OCI-LY7 (cell line): ENCODE data around the gene ZNF132. TPM values are rescaled to one million over a fixed set of nuclear protein-coding genes. Genes with fewer than 3 reads are reported as not detected.

Experiments
- BruUV-seq: library from RNA; stranded (reverse); fragments of 400-500 nt; replicated peaks from 2 replicates; lab custom pipeline; 2021; lab: Mats Ljungman, UMichigan
- CTCF ChIA-PET: fragments of 300-600 bp; sonication (Branson Sonifier 250); formaldehyde crosslinking; loops from one replicate; lab custom pipeline; 2022; ENCODE audit warnings: antibody characterized with exemption; ENCODE audit not compliant: unreplicated experiment; lab: Charles Lee
- POLR2A ChIA-PET: fragments of 300-600 bp; sonication (Branson Sonifier 250); formaldehyde crosslinking; loops from one replicate; lab custom pipeline; 2022; ENCODE audit warnings: antibody characterized with exemption; lab: Charles Lee
- DNase-seq: peaks from one replicate; pipeline ENCODE4 v3.0.0-alpha.2; 2015; ENCODE audit warnings: low spot score
- H2AFZ ChIP-seq: fragments of 200-600 bp; sonication (generic), shearing (Covaris generic); 2 replicates; pipeline ENCODE4 v1.6.1; 2014; ENCODE audit warnings: mild to moderate bottlenecking, antibody characterized with exemption, low read length, moderate library complexity
- H3K27ac ChIP-seq: fragments of 200-600 bp; sonication (generic); 2 replicates; pipeline ENCODE4 v1.5.1; 2014; ENCODE audit warnings: mixed run types, low read depth, mild to moderate bottlenecking, moderate library complexity, low read length, inconsistent platforms; ENCODE audit not compliant: poor library complexity, severe bottlenecking
- H3K36me3 ChIP-seq: fragments of 200-600 bp; sonication (generic); 2 replicates; pipeline ENCODE4 v1.6.1; 2014; ENCODE audit warnings: mild to moderate bottlenecking, antibody characterized with exemption, low read length, moderate library complexity, mixed read lengths; ENCODE audit not compliant: insufficient read depth
- H3K4me1 ChIP-seq: fragments of 200-600 bp; sonication (generic); 2 replicates; pipeline ENCODE4 v1.5.1; 2014; ENCODE audit warnings: mild to moderate bottlenecking, low read length; ENCODE audit not compliant: insufficient read depth, poor library complexity, severe bottlenecking
- H3K4me2 ChIP-seq: fragments of 200-600 bp; sonication (generic); 2 replicates; pipeline ENCODE4 v1.6.1; 2014; ENCODE audit warnings: mild to moderate bottlenecking, low read length
- H3K4me3 ChIP-seq: fragments of 200-600 bp; sonication (generic); 2 replicates; pipeline ENCODE4 v1.5.1; 2014; ENCODE audit warnings: mild to moderate bottlenecking, low read depth, low read length; ENCODE audit not compliant: poor library complexity, severe bottlenecking
- H3K79me2 ChIP-seq: fragments of 200-600 bp; sonication (generic); 2 replicates; pipeline ENCODE4 v1.6.1; 2016; ENCODE audit warnings: low read depth, mild to moderate bottlenecking, low read length, moderate library complexity, mixed read lengths; ENCODE audit not compliant: insufficient read depth
- H3K9me2 ChIP-seq: fragments of 200-600 bp; sonication (generic); 2 replicates; pipeline ENCODE4 v1.6.1; 2016; ENCODE audit warnings: mild to moderate bottlenecking, low read length, mixed read lengths; ENCODE audit not compliant: insufficient read depth
- H3K9me3 ChIP-seq: fragments of 200-600 bp; sonication (generic); 2 replicates; pipeline ENCODE4 v1.6.1; 2014; ENCODE audit warnings: mild to moderate bottlenecking, mixed run types, low read length, mixed read lengths
- H4K20me1 ChIP-seq: fragments of 200-600 bp; sonication (generic); 2 replicates; pipeline ENCODE4 v1.6.1; 2014; ENCODE audit warnings: mild to moderate bottlenecking, antibody characterized with exemption, low read length, moderate library complexity, mixed read lengths; ENCODE audit not compliant: insufficient read depth
- EZH2phosphoT487 ChIP-seq: fragments of 200-600 bp; sonication (generic); IDR thresholded peaks from 2 replicates; pipeline ENCODE4 v1.6.1; 2018; ENCODE audit warnings: low read depth, borderline replicate concordance, mild to moderate bottlenecking, mixed run types, antibody characterized with exemption, low read length, moderate library complexity, mixed read lengths
- intact Hi-C: fragments of 100-400 bp; cut with micrococcal nuclease; formaldehyde crosslinking; loops from one replicate; pipeline ENCODE4 v1.10.0; 2022; ENCODE audit not compliant: unreplicated experiment
- total RNA-seq, 2 experiments: library from RNA; depleted of rRNA in 1 of 2; stranded (reverse); fragments of >200 nt in 1 of 2; shearing (Covaris generic) in 1 of 2; gene quantifications; 2 replicates each; pipeline ENCODE4 v1.2.3, GENCODE V29; 2014 to 2022
- TF ChIP-seq, protein P1 (sequence below): fragments of 200-600 bp; sonication (generic); conservative IDR thresholded peaks from 2 replicates; pipeline ENCODE4 v1.5.1; 2014; ENCODE audit warnings: mild to moderate bottlenecking, antibody characterized with exemption, low read length, moderate library complexity, mixed read lengths

The ZNF132 gene
- total RNA-seq, 2 experiments from 2014 or later = not detected

GRCh38 chr19:58409010-58409790 lies 30.8 kb downstream of the ZNF132 start:
- peaks cover 20% of the 10 kb centered on the region for H3K4me1 ChIP-seq
- CTCF ChIA-PET = no interaction called here
- H3K9me3 ChIP-seq = no peaks in the 10 kb centered on the region
- H4K20me1 ChIP-seq = no peaks in the 10 kb centered on the region
- no peaks in the 10 kb centered on the region for H3K36me3 ChIP-seq
- no peak overlapping the region for H3K27ac ChIP-seq
- H2AFZ ChIP-seq = peak overlapping the region; percentile 63
- no peaks in the 10 kb centered on the region for H3K9me2 ChIP-seq
- peak overlapping the region; percentile 83 for H3K4me3 ChIP-seq
- H3K79me2 ChIP-seq = peaks cover 12% of the 10 kb centered on the region; the same call in 1 of the 2 replicates
- no peak for TF ChIP-seq EZH2phosphoT487
- TF ChIP-seq, protein P1, sequence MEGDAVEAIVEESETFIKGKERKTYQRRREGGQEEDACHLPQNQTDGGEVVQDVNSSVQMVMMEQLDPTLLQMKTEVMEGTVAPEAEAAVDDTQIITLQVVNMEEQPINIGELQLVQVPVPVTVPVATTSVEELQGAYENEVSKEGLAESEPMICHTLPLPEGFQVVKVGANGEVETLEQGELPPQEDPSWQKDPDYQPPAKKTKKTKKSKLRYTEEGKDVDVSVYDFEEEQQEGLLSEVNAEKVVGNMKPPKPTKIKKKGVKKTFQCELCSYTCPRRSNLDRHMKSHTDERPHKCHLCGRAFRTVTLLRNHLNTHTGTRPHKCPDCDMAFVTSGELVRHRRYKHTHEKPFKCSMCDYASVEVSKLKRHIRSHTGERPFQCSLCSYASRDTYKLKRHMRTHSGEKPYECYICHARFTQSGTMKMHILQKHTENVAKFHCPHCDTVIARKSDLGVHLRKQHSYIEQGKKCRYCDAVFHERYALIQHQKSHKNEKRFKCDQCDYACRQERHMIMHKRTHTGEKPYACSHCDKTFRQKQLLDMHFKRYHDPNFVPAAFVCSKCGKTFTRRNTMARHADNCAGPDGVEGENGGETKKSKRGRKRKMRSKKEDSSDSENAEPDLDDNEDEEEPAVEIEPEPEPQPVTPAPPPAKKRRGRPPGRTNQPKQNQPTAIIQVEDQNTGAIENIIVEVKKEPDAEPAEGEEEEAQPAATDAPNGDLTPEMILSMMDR = no peak
- no peak for DNase-seq
- POLR2A ChIA-PET = interaction anchor here (0.8 kb wide), 1 partner anchor 56 kb away, joined by 3 read pairs; no protein-coding TSS in a partner anchor
- intact Hi-C loops = loop anchor here (2.0 to 5.0 kb wide), 3 partner anchors 58 to 226 kb away; partner anchors contain the start of genes ZNF274, ZNF324 and ZSCAN22
- peak overlapping the region; percentile 91 for H3K4me2 ChIP-seq
- no TSS peak for BruUV-seq

DNA sequence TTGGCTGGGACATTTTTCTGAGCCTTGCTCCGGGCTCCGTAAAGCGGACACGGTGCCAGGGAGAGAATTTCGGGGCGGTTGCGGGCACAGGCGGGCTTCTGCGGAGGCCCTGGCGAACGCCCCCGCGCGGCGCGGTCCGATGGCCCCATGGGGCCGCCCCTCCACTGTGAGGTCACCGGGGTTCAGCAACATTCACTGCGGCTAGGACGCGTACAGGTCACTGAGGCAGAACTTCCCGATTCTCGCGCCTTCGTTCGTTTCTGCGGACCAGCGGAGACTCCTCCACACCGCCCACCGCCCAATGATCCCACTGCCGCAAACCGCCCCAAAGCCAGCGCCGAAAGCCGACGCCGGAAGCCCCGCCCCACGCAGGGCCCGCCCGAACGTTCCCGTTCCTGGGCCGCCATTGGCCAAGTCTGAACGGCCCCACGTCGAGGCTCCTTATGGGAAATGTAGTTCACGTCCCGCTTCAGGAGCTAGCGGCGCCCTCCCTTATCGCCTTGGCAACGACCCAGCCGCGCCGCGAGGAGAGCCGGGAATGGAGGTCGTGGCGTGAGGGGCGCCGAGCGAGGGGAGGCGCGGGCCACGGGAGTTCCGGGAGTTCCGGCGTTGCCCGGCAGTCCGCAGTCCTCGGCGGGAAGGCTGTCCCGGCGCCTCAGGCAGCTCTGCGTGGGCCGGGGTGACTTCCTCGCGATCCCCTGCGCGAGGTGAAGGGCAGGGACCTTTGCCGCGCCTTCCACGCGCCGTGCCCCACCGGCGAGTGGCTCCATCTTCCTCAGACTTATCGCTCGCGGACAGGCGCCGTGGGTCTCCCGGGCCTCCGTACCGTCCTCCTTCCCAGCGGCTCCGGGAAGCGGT lies 31.6 kb downstream of the ZNF132 start, which contains the start of gene ZNF584:
ZNF584 (plus strand) TSS at position 498 of the 858 bp plus-strand sequence. CDS start 499 bp downstream, outside the sequence.
- Histone ChIP-seq H3K9me2 (no peaks in the 10 kb centered on the region), H3K36me3 (no peaks in the 10 kb centered on the region), H3K4me3 (peak within 1 kb of the TSS; percentile 83), H3K79me2 (peaks cover 12% of the 10 kb centered on the region; the same call in 1 of the 2 replicates), H3K4me2 (peak within 1 kb of the TSS; percentile 96), H3K9me3 (no peaks in the 10 kb centered on the region), H2AFZ (peak within 1 kb of the TSS; percentile 63), H4K20me1 (no peaks in the 10 kb centered on the region), H3K27ac (peak within 1 kb of the TSS; percentile 47), H3K4me1 (peaks cover 20% of the 10 kb centered on the region)
- ChIA-PET POLR2A (interaction anchor here (0.8 kb wide), 1 partner anchor 56 kb away, joined by 3 read pairs; no protein-coding TSS in a partner anchor), CTCF (no interaction called here)
- DNase-seq = peak; percentile 97
- intact Hi-C loops = loop anchor here (1.0 to 5.0 kb wide), 4 partner anchors 43 to 226 kb away; partner anchors contain the start of genes ZNF274, ZNF324, ZNF324B and ZSCAN22
- no peak for TF ChIP-seq EZH2phosphoT487
- TF ChIP-seq, protein P1 = peak; percentile 45
- no TSS peak for BruUV-seq
